Activated effector memory CD4-positive, alpha-beta T cell treated with anti-CD3 and anti-CD28 coated beads, Interleukin-2, amount 50 U/mL, for 16 hours (primary cell): ENCODE measurements around the gene SPATC1L.
"Not testable (repeated sequence)": the region's sequence is repeated elsewhere in the genome, so short reads cannot be mapped to it uniquely, and the experiment has no call there.

Experiments
- DNase-seq: peaks from one replicate; pipeline ENCODE4 v3.0.0-alpha.2; 2020

The SPATC1L gene

GRCh38 chr21:46214478-46215340 is 30.4 kb upstream of the SPATC1L start:
- peak; percentile 49 for DNase-seq

GRCh38 chr21:46213620-46214286 is 29.5 kb upstream of the SPATC1L start:
- DNase-seq: peak; percentile 58

GRCh38 chr21:46212721-46213484 is 28.6 kb upstream of the SPATC1L start:
- peak; percentile 59 for DNase-seq

GRCh38 chr21:46211786-46212720 is 27.8 kb upstream of the SPATC1L start:
- DNase-seq: peak; percentile 53

- no peak for DNase-seq
Measured at GRCh38 chr21:46211376-46211775, 27.1 kb upstream of the SPATC1L start.

GRCh38 chr21:46210378-46211136 is 26.3 kb upstream of the SPATC1L start:
- peak; percentile 54 for DNase-seq

- DNase-seq: peak; percentile 46
Measured at GRCh38 chr21:46208761-46209721, 24.8 kb upstream of the SPATC1L start.

- DNase-seq: peak; percentile 60
Measured at GRCh38 chr21:46207920-46208591, 23.8 kb upstream of the SPATC1L start.

- peak; percentile 49 for DNase-seq
Measured at GRCh38 chr21:46207006-46207919, 23.0 kb upstream of the SPATC1L start.

GRCh38 chr21:46206163-46207005 is 22.1 kb upstream of the SPATC1L start:
- no peak for DNase-seq

GRCh38 chr21:46205766-46206162 is 21.5 kb upstream of the SPATC1L start:
- no peak for DNase-seq

- DNase-seq: no peak
Measured at GRCh38 chr21:46205166-46205565, 20.9 kb upstream of the SPATC1L start.

- no peak for DNase-seq
Measured at GRCh38 chr21:46203203-46203600, 18.9 kb upstream of the SPATC1L start.

GRCh38 chr21:46202592-46203202 is 18.4 kb upstream of the SPATC1L start:
- DNase-seq: no peak

GRCh38 chr21:46200877-46201803 is 16.9 kb upstream of the SPATC1L start:
- DNase-seq: not testable (repeated sequence)
